Activated CD8-positive, alpha-beta T cell treated with anti-CD3 and anti-CD28 coated beads for 36 hours (primary cell): ENCODE results near the gene SPATA1. TPM values are rescaled to one million over a fixed set of nuclear protein-coding genes. Genes with fewer than 3 reads are reported as not detected.

Experiments used
- ATAC-seq: fragments of 200-7000 bp; cut with Tn5 transposase; one replicate; pipeline ENCODE4 v1.10.0; 2021; ENCODE audit warnings: mild to moderate bottlenecking, moderate library complexity
- CTCF ChIA-PET: fragments of 350-600 bp; sonication (Branson Sonifier 250); formaldehyde crosslinking; loops from one replicate; lab custom pipeline; 2021; ENCODE audit warnings: antibody characterized with exemption; lab: Charles Lee
- POLR2A ChIA-PET: fragments of 350-600 bp; sonication (Branson Sonifier 250); formaldehyde crosslinking; loops from one replicate; lab custom pipeline; 2021; ENCODE audit warnings: antibody characterized with exemption; lab: Charles Lee
- DNase-seq: peaks from one replicate; pipeline ENCODE4 v3.0.0-alpha.2; 2020
- H3K27ac Mint-ChIP-seq: one replicate; pipeline ENCODE4 v1.8.0; 2021; ENCODE audit warnings: mild to moderate bottlenecking, mixed read lengths
- H3K27me3 Mint-ChIP-seq: one replicate; pipeline ENCODE4 v1.8.0; 2021; ENCODE audit warnings: mixed read lengths
- H3K36me3 Mint-ChIP-seq: one replicate; pipeline ENCODE4 v1.8.0; 2021; ENCODE audit warnings: low read depth, mixed read lengths
- H3K4me1 Mint-ChIP-seq: one replicate; pipeline ENCODE4 v1.8.0; 2021; ENCODE audit warnings: low read depth, mixed read lengths
- H3K4me3 Mint-ChIP-seq: one replicate; pipeline ENCODE4 v1.8.0; 2021; ENCODE audit warnings: mild to moderate bottlenecking, moderate library complexity, mixed read lengths
- H3K9me3 Mint-ChIP-seq: one replicate; pipeline ENCODE4 v1.8.0; 2021; ENCODE audit warnings: mixed read lengths
- intact Hi-C: fragments of 100-400 bp; cut with micrococcal nuclease; formaldehyde crosslinking; loops from one replicate; pipeline ENCODE4 v1.10.0; 2022
- total RNA-seq, 2 experiments: library from RNA; stranded (reverse); gene quantifications; one replicate each; pipeline ENCODE4 v1.2.3, GENCODE V29; 2021
- TF ChIP-seq, protein P1 (sequence below): fragments of 200-600 bp; IDR thresholded peaks from one replicate; pipeline ENCODE4 v1.8.0; 2022; ENCODE audit warnings: antibody characterized with exemption, mild to moderate bottlenecking

The SPATA1 gene
- total RNA-seq, 2 experiments from 2014 or later, result 2.5 to 3.0 TPM

DNA sequence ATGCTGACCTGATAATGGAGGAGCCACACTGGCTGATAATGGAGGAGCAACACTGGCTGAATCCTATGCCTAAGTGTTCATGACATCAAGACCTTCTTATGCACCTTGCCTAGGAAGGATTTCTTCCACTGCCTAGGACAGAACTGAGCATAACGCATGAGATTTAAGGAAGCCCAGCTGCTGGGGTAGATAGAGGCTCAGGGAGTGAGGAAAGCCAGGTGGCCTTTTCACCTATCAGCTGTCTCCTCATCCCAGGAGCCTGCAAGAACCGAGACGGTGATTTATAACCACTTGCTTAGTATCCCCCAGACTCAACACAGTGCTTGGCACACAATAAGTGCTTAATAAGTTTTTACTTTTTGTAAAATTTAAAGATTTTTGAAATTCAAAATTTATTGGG is 75.5 kb downstream of the SPATA1 start:
- Mint-ChIP-seq H3K27me3 (no peaks in the 10 kb centered on the region), H3K4me1 (no peaks in the 10 kb centered on the region), H3K4me3 (no peak overlapping the region), H3K9me3 (no peaks in the 10 kb centered on the region), H3K36me3 (no peaks in the 10 kb centered on the region), H3K27ac (no peak overlapping the region)
- ATAC-seq (no peak), DNase-seq (no peak)
- ChIA-PET POLR2A (no interaction called here), CTCF (no interaction called here)
- TF ChIP-seq, protein P1, sequence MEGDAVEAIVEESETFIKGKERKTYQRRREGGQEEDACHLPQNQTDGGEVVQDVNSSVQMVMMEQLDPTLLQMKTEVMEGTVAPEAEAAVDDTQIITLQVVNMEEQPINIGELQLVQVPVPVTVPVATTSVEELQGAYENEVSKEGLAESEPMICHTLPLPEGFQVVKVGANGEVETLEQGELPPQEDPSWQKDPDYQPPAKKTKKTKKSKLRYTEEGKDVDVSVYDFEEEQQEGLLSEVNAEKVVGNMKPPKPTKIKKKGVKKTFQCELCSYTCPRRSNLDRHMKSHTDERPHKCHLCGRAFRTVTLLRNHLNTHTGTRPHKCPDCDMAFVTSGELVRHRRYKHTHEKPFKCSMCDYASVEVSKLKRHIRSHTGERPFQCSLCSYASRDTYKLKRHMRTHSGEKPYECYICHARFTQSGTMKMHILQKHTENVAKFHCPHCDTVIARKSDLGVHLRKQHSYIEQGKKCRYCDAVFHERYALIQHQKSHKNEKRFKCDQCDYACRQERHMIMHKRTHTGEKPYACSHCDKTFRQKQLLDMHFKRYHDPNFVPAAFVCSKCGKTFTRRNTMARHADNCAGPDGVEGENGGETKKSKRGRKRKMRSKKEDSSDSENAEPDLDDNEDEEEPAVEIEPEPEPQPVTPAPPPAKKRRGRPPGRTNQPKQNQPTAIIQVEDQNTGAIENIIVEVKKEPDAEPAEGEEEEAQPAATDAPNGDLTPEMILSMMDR, result no peak
- intact Hi-C loops, result no loop called here

DNA sequence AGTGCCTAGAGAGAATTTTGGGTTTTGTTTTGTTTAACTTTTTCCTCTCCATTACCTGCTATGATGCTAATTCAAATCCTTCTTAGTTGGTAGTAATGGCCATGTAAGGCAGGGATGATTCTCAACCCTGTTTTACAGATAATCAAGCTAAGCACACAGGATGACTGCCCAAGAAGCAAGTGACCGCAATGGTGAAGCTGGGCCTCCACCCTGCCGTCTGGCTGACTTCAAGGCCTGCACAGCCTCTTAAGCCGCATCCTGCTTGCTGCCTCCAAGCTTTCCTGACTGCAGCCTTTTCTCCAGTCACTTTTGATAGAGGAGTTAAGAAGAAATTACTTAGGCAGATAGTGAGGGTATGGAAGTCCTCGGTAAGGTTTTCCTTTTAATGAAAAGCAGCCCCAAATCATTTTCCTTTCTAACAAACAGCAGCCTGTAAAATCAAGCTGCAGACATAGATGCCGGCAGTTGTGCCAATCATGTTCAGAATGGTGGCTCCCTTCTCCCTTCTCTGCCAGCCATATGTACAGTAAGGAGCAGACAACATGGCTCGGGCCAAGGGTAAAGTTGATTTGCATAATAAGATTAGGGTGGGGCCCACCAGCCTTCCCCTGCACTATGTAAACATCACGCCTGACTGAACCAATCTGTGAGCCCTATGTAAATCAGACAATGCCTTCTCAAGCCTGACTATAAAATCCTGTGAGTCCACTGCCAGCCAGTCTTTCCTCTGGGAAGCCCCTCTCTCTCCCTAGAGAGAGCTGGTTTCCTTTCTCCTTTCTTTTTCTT is 76.8 kb downstream of the SPATA1 start:
- POLR2A ChIA-PET, result interaction anchor here (1.0 to 1.4 kb wide), 2 partner anchors 9 to 77 kb away, joined by 3 to 11 read pairs; partner anchors contain the start of genes CTBS, GNG5 and SPATA1
- ATAC-seq (no peak), DNase-seq (no peak)
- CTCF ChIA-PET, result interaction anchor here (1.0 to 2.9 kb wide), 2 partner anchors 37 to 77 kb away, joined by 3 to 11 read pairs; partner anchors contain the start of genes GNG5 and SPATA1
- no peak overlapping the region for H3K4me3 Mint-ChIP-seq
- TF ChIP-seq, protein P1, result no peak
- no peaks in the 10 kb centered on the region for H3K27me3 Mint-ChIP-seq
- H3K9me3 Mint-ChIP-seq, result no peaks in the 10 kb centered on the region
- no peaks in the 10 kb centered on the region for H3K4me1 Mint-ChIP-seq
- no peaks in the 10 kb centered on the region for H3K36me3 Mint-ChIP-seq
- intact Hi-C loops, result no loop called here
- H3K27ac Mint-ChIP-seq, result no peak overlapping the region

DNA sequence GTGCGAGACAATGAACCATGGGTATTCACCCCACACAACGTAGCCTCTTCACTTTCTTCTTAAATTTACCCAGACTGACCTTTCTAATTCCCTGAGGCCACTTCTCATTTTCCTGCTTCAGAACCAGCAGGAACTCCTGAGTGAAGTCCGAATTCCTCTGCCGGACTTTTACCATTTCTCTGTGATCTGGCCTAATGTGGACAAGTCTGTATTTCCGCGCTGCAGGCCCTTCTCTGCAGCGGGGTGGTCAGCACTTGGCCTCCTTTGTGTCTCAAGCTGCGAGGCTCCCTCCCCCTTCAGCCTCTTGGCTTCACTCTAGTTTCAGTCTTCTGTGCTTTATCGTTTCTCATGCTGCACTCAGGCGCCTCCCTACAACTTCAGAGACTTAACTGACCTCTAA is 77.5 kb downstream of the SPATA1 start:
- no peaks in the 10 kb centered on the region for H3K4me1 Mint-ChIP-seq
- no peak overlapping the region for H3K27ac Mint-ChIP-seq
- CTCF ChIA-PET, result interaction anchor here (1.1 to 2.9 kb wide), 3 partner anchors 14 to 141 kb away, joined by 3 to 11 read pairs (median 3); no protein-coding TSS in a partner anchor
- no peak for ATAC-seq
- DNase-seq, result no peak
- POLR2A ChIA-PET, result interaction anchor here (1.0 to 2.0 kb wide), 3 partner anchors 9 to 77 kb away, joined by 3 to 11 read pairs (median 10); partner anchors contain the start of genes CTBS, GNG5 and SPATA1
- H3K36me3 Mint-ChIP-seq, result no peaks in the 10 kb centered on the region
- H3K9me3 Mint-ChIP-seq, result no peaks in the 10 kb centered on the region
- H3K27me3 Mint-ChIP-seq, result no peaks in the 10 kb centered on the region
- H3K4me3 Mint-ChIP-seq, result no peak overlapping the region
- TF ChIP-seq, protein P1, result no peak
- intact Hi-C loops, result no loop called here

DNA sequence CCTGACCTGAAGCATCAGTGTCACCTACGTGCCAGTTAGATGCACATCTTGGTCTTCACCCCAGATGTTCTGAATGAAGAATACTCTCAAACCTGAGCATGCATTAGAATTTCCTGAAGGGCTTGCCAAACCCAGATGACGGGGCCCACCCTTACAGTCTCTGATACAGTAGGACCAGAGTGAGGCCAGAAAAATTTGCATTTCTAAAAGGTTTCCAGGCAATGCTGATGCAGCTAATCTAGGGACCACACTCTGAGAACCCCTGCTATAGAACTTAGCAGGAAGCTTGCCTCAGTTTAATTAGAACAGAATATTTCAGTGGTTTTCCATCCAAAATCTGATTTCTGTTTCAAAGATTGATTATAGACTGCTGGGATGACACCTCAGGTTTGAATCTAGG is 77.9 kb downstream of the SPATA1 start:
- intact Hi-C loops, result no loop called here

More for the DNA sequence above, 77.9 kb downstream of the SPATA1 start:
- ChIA-PET POLR2A (interaction anchor here (2.0 kb wide), 1 partner anchor 10 kb away, joined by 10 read pairs; the partner anchor contains the start of gene CTBS), CTCF (interaction anchor here (1.1 to 2.9 kb wide), 3 partner anchors 13 to 140 kb away, joined by 3 to 11 read pairs (median 3); no protein-coding TSS in a partner anchor)
- Mint-ChIP-seq H3K27me3 (no peaks in the 10 kb centered on the region), H3K9me3 (no peaks in the 10 kb centered on the region), H3K27ac (no peak overlapping the region), H3K4me1 (no peaks in the 10 kb centered on the region), H3K4me3 (no peak overlapping the region), H3K36me3 (no peaks in the 10 kb centered on the region)
- DNase-seq (no peak), ATAC-seq (no peak)
- TF ChIP-seq, protein P1, result no peak
